HG03135 (cell line): Measurements from ENCODE around the gene CRYBG2.
A peak's percentile ranks its signal among the peaks of the same experiment; 100 is the strongest.
"Not testable (repeated sequence)": the region's sequence is repeated elsewhere in the genome, so short reads cannot be mapped to it uniquely, and the experiment has no call there.

Experiments
- ATAC-seq: cut with Tn5 transposase; IDR thresholded peaks from one replicate; pipeline ENCODE4 v1.9.1; 2021; ENCODE audit warnings: mild to moderate bottlenecking, moderate library complexity; ENCODE audit not compliant: unreplicated experiment

The CRYBG2 gene

DNA sequence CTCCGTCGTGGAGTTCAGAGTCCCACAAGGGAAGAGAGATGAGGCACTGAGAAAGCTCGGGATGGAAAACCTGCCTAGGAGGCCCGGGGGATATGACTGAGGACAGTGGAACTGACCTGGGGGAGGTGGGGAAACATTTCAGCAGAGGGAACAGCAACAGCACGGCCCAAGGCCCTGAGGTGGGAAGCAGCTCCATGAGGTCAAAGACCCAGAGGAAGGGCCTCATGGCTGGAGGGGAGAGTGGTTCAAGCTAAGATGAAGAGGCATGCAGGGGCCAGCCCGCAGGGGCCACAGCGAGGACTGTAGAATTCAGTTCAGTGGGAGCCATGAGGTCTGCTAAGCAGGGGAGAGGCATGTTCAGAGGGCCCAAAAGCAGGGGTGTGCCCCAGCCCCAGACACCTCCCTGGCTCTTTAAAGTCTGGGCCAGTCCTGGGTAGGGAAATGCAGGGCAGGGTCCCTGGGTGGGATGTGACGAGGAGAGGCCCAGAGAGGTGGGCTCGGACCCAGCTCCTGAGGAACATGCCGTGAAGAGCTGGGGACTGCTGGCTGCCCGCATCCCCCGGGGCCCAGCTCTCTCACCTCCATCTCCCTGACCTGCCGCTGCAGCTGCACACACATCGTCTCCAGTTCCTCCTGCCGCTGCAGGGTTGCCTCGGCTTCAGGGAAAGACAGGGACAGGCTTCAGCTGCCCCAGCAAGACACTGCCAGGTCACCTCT, 57.4 kb downstream of the CRYBG2 start:
- ATAC-seq, result no peak

DNA sequence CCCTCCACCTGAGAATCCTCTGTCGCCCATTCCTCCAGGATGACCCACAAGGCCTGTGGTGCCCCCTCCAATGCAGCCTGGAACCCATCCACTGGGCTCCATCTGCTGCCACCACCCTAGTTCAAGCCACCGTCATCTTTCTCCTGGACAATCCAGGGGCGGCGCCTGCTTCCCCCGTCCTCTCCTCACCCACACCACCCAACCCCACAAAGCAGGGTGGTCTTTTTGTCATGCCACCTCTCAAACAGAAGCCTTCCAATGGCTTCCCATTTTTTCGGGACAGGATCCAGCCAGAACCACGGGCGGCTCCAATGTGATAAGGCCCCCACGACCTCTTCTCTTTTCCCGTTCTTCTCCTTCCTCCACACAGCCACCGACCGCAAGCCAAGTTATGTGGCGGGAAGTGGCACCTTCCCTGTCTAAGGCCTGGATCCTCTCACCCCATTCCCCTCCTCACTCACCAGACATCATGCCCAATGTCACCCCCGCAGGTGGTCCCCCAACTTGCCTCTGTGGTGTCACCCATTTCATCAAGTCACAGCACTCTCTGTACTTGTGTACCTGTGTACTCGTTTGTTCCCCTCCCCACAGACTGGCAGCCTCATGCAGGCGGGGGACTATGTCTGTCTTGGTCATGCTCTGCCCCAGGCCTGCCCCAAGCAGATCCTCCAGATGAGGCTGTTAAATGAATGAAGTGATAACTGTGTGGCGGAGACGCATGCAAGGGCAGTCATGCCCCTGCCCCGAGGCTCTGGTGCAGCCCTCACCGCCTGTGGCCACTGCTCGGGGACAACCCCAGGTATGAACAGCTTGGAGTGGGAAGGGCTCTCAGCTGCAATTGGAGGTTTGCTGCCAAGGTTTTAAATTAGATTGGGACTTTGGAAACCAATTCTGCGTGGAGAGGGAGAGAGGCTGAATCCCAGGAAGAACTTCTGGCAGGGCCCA, 58.5 kb downstream of the CRYBG2 start:
- ATAC-seq, result no peak

DNA sequence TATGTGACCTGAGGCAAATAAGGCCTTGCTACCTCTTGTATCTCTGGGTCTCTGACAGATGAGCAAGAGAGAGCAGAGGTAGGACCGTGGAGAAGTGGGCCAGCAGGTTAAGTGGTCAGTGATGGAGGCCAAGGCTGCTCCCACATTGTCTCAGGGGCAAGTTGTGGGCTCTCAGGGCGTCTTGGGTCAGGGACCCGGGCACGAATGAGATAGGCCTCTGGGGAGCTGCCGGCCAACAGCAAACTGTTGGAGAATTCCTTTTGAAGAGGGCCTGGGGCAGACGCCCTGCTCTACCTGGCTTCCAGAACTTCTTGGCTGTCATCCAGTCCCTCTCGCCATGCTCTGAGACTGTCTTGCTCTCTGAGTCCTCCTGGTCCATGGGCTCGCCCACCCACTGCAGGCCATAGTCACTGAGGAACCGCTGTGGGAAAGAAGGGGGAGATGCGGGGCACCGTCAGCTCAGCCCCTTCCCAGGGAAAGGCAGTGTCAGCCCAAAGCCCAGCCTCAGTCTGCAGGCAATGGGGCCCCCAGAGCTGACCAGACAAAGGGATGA, 59.9 kb downstream of the CRYBG2 start:
- no peak for ATAC-seq

DNA sequence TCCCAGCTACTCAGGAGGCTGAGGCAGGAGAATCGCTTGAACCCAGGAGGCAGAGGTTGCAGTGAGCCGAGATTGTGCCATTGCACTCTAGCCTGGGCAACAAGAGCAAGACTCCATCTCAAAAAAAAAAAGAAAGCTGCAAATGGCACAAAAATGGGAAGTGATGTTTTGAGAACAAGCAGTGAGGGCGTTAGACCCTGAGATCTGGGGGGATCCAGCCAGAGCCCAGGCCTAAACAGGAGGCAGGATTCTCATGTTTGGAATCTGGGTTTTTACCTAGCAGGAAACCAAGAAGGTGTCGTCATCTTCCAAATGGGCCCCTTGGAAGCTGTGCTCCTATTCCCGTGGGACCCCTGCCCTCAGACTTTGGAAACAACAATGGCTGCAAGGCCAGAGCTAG, 61.2 kb downstream of the CRYBG2 start:
- ATAC-seq, result not testable (repeated sequence)

DNA sequence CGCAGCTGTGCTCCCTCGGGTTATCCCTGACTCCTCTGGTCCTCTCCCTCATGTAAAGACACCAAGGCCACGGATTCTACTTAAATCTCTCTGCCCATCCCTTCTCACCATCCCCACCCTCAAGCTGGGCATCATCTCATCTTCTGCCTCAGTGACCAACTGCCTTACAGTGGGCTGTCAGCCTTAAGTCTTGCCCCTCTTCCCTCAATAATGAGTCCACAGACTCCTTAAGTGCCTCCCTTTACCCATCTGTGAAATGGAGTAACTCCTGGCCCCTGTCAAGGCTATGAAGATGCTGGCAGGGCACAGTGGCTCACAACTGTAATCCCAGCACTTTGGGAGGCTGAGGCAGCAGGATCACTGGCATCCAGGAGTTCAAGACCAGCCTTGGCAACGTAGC, 62.0 kb downstream of the CRYBG2 start:
- no peak for ATAC-seq

DNA sequence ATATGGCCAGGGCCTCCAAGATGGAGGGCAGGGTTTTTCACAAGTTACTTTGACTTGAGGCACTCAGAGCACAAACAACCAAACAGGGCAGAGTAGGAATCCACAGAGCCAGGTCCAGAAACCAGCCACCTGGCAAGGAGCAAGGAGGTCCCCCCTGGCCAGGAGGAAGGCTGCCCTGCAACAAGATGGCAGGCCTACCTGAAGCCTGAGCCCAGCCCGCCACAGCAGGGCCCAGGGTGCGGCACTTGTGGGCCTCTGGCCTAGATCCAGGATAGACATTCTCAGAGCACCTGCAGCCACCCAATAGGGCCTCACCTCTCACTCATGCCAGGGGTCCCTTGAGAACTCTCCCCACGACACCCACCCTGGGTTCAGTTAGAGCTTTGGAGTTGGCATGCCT, 62.5 kb downstream of the CRYBG2 start:
- no peak for ATAC-seq

DNA sequence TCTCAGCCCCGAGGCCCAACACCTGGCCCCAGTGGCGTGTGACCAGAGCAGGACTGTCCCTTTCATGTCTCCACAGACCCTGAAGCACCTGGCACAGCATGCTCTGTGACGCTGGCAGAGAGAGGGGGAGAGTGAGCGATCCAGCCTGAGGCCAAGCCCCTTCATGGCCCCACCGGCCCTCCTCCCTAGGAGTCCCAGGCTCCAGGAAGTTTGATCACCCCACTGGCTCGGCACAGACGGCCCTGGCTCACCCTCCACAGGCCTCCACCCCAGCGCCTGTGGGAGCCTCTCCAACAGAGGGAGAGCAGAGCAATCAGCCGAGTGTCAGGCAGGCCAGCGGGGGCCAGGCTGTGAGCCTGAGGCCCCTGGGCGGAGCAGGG, 63.1 kb downstream of the CRYBG2 start:
- ATAC-seq, result no peak

DNA sequence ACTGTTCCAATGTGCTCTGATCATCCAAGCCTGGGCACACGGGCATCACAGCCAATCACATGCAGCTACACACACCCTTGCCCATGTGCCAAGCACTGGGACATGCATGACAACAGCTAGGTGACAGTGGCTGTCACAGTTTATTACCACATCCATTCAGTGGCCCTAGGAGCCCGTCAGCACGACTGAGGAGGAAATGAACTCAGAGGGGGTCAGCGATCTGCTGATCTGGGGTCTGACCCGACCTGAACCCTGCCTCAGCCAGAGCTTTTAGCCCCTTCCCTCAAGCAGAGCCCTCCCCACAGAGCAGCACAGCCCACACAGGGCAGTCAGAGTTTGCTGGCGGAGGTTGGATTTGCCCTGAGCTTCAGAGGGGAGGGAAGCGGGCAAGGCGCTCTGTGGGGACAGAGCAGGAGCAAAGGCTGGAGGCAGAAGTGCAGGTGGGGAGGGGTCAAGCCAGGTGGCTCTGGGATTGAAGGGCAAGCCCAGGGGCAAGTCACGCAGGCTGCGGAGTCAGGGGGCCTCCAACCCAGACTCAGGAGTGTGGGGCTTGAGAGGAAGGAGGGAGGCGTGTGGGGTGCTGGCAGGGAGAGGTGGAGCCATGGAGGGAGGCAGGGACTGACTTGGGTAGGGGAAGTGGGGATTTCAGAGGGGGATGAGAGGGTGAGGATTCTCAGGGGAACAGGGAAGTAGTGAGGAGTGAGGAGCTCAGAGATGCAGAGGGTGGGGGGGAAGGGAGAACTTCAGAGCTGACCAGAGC, 63.6 kb downstream of the CRYBG2 start:
- ATAC-seq, result no peak

DNA sequence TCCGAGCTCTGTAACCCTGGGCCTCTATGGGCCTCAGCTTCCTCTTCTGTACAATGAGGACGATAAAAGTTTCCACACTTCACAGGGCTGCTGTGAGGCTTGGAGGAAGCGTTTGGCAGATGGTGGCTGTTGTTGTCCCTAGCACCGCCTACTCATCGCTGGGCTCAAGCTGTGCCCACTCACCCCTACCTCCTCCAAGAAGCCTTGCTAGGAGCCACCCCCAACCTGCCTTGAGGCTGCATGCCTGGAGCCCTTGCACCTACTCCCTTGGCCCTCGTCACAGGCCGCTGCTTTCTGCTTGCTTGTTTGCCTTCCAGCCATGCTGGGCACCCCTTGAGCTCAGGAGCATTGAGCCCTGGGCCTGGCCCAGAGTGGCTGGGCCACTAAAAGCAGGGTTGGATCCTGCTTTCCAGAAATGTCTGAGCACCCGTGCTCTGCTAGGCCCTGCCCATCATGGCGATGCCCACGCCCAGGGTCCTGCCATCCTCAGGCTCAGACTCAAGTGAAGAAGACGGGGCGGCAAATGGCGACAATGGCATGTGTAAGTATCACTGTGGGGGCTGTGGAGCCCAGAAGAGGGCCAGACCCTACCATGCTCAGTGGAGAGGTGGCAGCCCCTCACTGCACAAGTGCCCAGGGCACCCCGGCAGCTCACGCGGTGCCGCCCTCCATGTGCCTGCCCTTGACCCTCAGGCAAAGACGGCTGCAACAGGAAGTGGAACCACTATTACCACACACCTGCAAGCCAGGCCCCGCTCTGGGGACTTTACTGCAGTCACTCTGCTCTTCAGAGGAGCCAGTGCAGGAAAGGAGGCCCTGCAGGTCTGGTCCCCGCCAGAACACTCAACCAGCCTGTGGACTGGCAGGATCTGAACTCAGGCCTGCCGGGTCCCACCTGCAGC, 64.5 kb downstream of the CRYBG2 start:
- peak; percentile 42 for ATAC-seq

DNA sequence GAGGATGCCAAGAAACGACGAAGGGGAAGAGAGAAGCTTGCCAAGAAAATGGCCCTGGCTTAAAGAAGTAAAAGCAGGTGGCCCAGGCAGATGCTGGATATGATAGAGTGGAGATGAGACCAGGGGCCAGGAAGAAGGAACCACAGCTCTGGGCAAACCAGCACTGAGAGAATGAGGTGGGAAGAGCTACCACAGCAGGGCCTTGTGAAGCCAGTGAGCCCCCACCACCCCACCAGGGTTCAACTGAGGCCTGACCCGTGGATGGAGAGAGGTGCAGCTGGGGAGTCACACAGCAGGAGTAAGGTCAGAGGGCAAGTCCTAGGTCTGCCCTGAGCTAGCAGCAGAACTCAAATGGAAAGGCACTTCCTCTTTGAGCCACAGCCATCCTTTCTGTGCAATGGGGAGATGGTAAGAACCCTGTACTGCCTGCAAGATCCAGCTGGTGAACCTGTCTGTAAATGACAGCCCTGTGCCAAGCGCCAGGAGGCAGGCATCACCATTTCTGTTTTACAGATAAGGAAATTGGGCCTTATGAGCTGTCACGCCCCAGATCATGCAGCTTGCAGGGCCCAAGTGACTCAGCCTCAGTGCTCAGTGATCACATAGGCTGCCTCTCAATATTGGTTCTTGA, 65.5 kb downstream of the CRYBG2 start:
- no peak for ATAC-seq

DNA sequence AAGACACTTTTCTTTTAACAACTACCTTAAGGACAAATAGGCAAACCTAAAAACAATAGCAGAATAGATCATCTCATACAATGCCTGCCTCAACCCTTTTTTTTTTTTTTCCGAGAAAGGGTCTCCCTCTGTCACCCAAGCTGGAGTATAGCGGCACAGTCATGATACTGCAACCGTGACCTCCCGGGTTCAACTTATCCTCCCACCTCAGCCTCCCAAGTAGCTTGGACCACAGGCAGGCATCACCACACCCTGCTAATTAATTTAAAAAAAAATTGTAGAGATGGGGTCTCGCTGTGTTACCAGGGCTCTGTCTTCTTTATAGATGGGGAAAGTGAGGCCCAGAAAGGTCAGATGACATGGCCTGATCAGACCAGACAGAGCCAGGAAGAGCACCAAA, 66.1 kb downstream of the CRYBG2 start:
- ATAC-seq, result no peak

DNA sequence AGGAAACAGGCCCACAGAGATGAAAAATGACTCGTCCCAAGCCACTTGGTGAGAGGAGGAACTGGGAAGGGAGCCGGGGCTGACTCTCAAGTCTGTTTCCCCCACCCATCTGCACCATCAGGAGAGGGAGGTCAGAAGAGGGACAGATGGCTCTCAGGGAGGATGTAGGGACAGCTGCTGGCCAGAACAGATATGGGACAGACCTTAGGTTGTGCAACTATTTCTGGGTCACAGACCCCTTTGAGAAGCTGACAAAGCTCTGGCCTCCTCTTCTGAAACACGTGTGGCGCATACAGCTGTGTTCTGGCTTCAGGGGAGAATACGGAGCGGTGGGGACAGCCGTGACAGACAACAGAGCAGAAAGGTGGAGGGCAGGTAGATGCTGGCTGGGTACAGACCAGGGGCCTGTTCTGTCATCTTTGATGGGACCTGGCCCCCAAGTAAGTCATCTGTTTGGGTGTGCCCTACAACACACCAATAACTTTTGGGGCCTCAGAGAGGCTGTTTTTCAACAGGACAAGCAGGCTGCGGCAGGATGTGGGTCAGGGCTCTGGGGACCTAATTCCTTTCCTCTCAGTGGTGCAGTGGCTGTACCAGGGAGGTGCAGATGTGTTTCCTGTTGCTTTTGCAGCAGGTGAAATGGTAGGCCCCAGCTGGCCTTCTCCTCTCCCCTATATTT, 66.8 kb downstream of the CRYBG2 start:
- ATAC-seq, result peak; percentile 40

DNA sequence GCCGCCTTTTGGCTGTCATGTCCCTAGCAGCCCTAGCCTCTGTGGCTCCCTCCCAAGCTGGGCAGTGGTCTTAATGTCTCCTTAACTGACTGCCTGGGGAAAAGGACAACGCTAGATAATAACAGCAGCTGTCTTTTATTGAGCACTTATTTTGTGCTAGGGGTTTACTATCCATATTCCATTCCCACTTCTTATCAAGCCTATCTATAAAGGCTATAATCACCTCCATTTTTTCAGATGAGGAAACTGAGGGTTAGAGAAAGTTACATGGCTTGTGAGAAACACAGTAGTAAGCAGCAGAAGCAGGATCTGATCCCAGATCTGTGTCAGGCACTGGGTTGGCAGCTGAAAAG, 67.9 kb downstream of the CRYBG2 start:
- ATAC-seq, result no peak

DNA sequence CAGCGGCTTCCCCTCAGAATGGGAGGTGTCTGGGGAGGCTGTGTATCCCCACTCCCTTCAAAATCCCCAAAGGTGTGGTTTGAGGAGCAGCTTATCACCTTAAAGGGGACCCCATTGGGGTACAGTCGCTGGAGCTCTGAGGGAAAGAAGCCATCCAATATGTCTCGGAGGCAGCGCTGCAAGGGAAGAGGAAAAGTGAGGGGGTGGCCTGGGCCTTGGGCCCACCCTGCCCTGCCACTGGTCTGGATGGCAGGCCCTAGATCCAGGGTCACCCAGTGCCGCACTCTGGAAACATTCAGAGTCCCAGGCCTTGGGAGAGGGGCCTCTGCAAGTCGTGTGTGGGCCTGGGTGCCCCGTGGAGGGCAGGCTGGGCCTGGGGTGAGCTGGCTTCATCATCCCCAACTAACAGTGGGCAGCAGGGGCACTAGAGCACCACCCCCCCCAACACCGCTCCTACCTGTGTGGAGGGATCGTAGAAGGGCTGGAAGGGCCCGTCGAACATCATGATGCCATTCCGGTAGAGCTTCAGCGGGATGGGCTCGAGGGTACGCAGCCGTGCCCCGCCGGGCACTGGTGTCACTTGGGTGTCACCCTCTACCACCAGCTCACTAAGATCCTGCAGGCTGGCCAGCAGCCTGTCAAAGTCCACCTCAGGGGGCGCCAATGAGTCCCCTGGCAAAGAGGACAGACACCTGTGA, 68.4 kb downstream of the CRYBG2 start:
- ATAC-seq, result no peak

DNA sequence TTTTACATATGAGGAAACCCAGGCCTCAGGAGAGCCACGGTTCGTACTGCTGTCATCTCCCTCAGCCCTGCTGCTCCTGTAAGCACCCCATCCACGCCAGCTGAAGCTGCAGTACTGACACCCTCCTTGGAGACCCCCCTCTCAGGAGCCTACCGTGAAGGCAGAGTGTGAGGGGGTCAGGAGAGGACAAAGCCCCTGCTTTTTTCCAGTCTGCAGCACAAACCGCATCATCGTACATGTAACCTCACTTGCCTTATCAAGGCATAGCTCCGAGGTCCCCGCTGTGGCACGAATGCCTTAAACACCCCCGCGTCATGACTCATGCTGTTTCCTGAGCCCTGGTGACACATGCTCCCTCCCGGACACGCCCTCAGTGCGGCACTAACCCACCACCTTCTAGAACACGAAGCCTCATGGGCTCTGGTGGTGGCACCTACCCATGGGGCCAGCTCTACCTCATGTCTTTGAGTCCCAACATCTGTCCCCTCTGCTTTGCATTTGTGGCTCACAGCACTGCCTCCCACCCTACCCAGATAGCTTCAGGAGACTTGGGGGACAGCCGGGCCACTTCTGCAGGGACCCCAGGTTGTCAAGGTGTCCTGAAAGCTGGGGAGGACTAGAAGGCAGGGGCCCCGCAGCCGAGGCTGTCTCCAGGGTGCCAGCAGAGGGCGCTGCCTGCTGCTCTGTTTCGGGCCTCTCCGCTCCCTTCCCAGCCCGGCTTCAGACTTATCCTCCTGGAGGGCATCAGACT, 69.2 kb downstream of the CRYBG2 start:
- no peak for ATAC-seq

DNA sequence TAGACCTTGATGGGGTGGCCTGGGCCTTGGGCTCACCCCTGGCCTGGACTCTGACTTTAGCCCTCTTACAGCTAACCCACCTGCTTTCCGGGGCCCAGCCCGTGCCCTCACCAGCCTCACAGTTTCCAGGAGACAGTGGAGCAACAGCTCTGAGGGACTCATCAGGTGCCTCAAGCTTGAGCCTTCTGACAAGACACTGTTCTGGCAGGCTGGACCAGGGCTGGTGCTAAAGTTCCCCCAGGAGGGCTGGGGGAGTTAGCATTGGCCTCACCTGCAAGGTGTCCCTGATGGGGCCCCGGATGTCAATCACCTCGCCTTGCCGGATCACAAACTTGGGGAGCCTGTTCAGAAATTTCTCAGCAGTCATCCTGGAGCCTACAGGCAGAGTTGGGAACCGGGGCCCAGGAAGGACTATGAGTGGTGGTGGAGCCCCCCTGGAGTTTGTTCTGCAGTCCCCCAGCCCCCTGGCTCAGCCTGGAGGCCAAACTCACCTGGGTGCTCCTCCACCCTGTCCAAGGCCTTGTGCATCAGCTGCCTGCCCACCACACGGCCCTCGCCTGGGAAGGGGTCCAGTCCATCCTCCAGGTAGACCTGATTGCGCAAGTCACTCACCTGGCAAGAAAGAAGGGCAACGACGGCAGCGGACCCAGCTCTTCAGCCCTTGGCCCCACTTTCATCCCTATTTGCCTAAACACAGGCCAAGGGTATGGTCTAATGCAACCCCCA, 69.9 kb downstream of the CRYBG2 start:
- no peak for ATAC-seq

DNA sequence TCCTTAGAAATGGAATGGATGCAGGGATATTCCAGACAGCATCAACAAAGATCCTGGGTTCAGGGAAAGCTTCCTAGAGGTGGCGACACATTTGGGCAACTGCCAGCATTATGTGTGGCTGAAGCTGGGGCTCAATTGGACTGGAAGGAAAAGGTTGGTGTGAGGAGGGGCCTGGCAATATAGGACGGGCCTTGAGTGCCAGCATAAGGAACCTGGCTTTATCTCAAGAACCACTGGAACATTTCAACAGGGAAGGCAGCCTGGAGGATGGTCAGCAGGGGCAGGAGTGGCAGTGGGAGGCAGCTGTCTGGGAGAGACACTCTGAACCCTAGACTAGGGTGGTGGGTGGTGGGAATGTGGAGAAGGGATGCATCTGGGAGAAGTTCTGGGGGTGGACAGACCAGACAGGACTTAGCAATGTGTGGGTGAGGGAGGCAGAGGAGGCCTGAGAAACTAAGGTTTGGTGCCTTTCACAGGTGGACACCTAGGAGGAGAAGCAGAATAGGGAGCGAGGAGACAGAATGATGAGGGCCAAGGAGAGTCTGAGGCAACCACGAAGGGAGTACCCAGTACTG, 70.6 kb downstream of the CRYBG2 start:
- ATAC-seq, result no peak
